PC-9 (cell line): ENCODE measurements around the gene ATG2B.

Experiments
- CTCF ChIP-seq: fragments of 200-600 bp; sonication (generic); conservative IDR thresholded peaks from 2 replicates; pipeline ENCODE4 v1.6.1; 2017; ENCODE audit warnings: mixed run types, antibody characterized with exemption, mild to moderate bottlenecking, moderate library complexity
- EZH2 ChIP-seq: fragments of 200-600 bp; sonication (generic); IDR thresholded peaks from 2 replicates; pipeline ENCODE4 v1.8.0; 2017; ENCODE audit warnings: antibody characterized with exemption, low read depth

GRCh38 chr14:96235426-96235825 lies 127.7 kb downstream of the ATG2B start:
- TF ChIP-seq CTCF (no peak), EZH2 (no peak)
